ENCODE results near the gene LTBR. TPM values are rescaled to one million over a fixed set of nuclear protein-coding genes. Genes with fewer than 3 reads are reported as not detected.

The LTBR gene
- polyA plus RNA-seq, 2 of the 4 experiments (the other 2 are of a cell fraction): 57.3 to 110 TPM

- H3K4me3 ChIP-seq: no peak overlapping the region
- FAIRE-seq (no peak), DNase-seq (ENCODE audit: low read depth in 1 of 2, low spot score in 1 of 2) (no peak), ATAC-seq (no peak)
- ChIA-PET CTCF (interaction anchor here (0.5 to 8.1 kb wide), 4 partner anchors 37 to 109 kb away, joined by 4 to 76 read pairs (median 11); partner anchors contain the start of gene GAPDH), POLR2A (interaction anchor here (1.4 to 1.6 kb wide), 2 partner anchors 42 to 106 kb away, joined by 3 to 4 read pairs; partner anchors contain the start of gene VAMP1)
- no peak for TF ChIP-seq CBX2 (IDR thresholded peaks at IDR 0.05; ENCODE audit: borderline replicate concordance, low read depth)
- H3K4me2 ChIP-seq: no peak overlapping the region
- H3K27ac ChIP-seq: peak overlapping the region; percentile 3 to 99; a peak in 4 of 6 replicates
- WGBS (ENCODE audit: missing lambda C conversion rate): 75% methylated on average over 3 of the region's 3 CpGs
- peaks cover 37% of the 10 kb centered on the region for H3K4me1 ChIP-seq
- no peaks in the 10 kb centered on the region for H3K9me3 ChIP-seq
Measured at GRCh38 chr12:6428326-6428725, 44.4 kb downstream of the LTBR start.

GRCh38 chr12:6430124-6430989 is 46.4 kb downstream of the LTBR start:
- ATAC-seq: peak; percentile 93 to 95
- peak; percentile 93 to 100 for DNase-seq (ENCODE audit: low read depth in 1 of 2, low spot score in 1 of 2)
- Histone ChIP-seq H3K27ac (peak overlapping the region; percentile 98 to 99), H3K4me3 (no peak overlapping the region), H3K9me3 (no peaks in the 10 kb centered on the region), H3K4me1 (peaks cover 33% of the 10 kb centered on the region), H3K4me2 (peak overlapping the region; percentile 89)
- WGBS (ENCODE audit: missing lambda C conversion rate): 2% methylated on average over 19 of the region's 19 CpGs
- POLR2A ChIA-PET: no interaction called here
- CTCF ChIA-PET: no interaction called here
- FAIRE-seq: peak; percentile 99
- 0 out of 2 replicates have a peak, but pooled peaks have one; percentile 70 for TF ChIP-seq MYC (IDR thresholded peaks at IDR 0.05; ENCODE audit: borderline replicate concordance, low read length)
- no peak for TF ChIP-seq USF2 (IDR thresholded peaks at IDR 0.05)
- peak; percentile 84 to 94 for TF ChIP-seq CEBPB (IDR thresholded peaks at IDR 0.05)
- no peak for TF ChIP-seq SREBF2 (IDR thresholded peaks at IDR 0.05)
- TF ChIP-seq RNF2 (IDR thresholded peaks at IDR 0.05; ENCODE audit: borderline replicate concordance, low read depth): no peak
- TF ChIP-seq EP300 (IDR thresholded peaks at IDR 0.05): peak in 1 of 2 experiments; percentile 65; a peak in 1 of 5 replicates
- TF ChIP-seq CHD4 (IDR thresholded peaks at IDR 0.05; ENCODE audit: borderline replicate concordance): no peak
- TF ChIP-seq MAFK (IDR thresholded peaks at IDR 0.05; ENCODE audit: partially characterized antibody): peak; percentile 100
- TF ChIP-seq NR3C1 (IDR thresholded peaks at IDR 0.05): no peak
- TF ChIP-seq TP53 (CRISPR knock-in tag; IDR thresholded peaks at IDR 0.05): peak; percentile 97
- no peak for TF ChIP-seq PHF8 (IDR thresholded peaks at IDR 0.05; ENCODE audit: borderline replicate concordance, low read depth)
- no peak for TF ChIP-seq EHMT2 (IDR thresholded peaks at IDR 0.05; ENCODE audit: low read depth)
- TF ChIP-seq KDM5A (IDR thresholded peaks at IDR 0.05): no peak
- TF ChIP-seq TFCP2L1 (CRISPR knock-in tag; IDR thresholded peaks at IDR 0.05): no peak
- no peak for TF ChIP-seq CTCF (IDR thresholded peaks at IDR 0.05)
- peak; percentile 15 for TF ChIP-seq POLR2A (IDR thresholded peaks at IDR 0.05; ENCODE audit: low read length)
- no peak for TF ChIP-seq FOSL2 (IDR thresholded peaks at IDR 0.05)
- peak; percentile 90 for TF ChIP-seq FOSL2 (CRISPR knock-in tag; IDR thresholded peaks at IDR 0.05)
- no peak for TF ChIP-seq HDAC2 (IDR thresholded peaks at IDR 0.05)
- no peak for TF ChIP-seq POLR2AphosphoS2 (conservative IDR thresholded peaks at IDR 0.05; ENCODE audit: low read length)
- peak; percentile 60; the same call in 1 of the 2 replicates for TF ChIP-seq E2F6 (IDR thresholded peaks at IDR 0.05; ENCODE audit: borderline replicate concordance, low read depth)
- TF ChIP-seq ZNF302 (CRISPR knock-in tag; IDR thresholded peaks at IDR 0.05): peak; percentile 95
- TF ChIP-seq HMGXB4 (CRISPR knock-in tag; IDR thresholded peaks at IDR 0.05; ENCODE audit: borderline replicate concordance): peak; percentile 63; the same call in 1 of the 2 replicates
- TF ChIP-seq RAD21 (conservative IDR thresholded peaks at IDR 0.05 in 1 of 2, IDR thresholded peaks at IDR 0.05 in 1 of 2): no peak
- peak; percentile 76; the same call in 1 of the 2 replicates for TF ChIP-seq FOSB (CRISPR knock-in tag; IDR thresholded peaks at IDR 0.05)
- peak; percentile 59; the same call in 1 of the 2 replicates for TF ChIP-seq HEYL (CRISPR knock-in tag; IDR thresholded peaks at IDR 0.05)
- TF ChIP-seq HOXB13 (CRISPR knock-in tag; IDR thresholded peaks at IDR 0.05; ENCODE audit: low read depth): peak; percentile 88
- peak; percentile 70; the same call in 1 of the 2 replicates for TF ChIP-seq HOXB5 (CRISPR knock-in tag; IDR thresholded peaks at IDR 0.05)
- no peak; the same call in 1 of the 2 replicates for TF ChIP-seq JUNB (IDR thresholded peaks at IDR 0.05)
- no peak for TF ChIP-seq RARB (CRISPR knock-in tag; IDR thresholded peaks at IDR 0.05)
- TF ChIP-seq ZSCAN20 (CRISPR knock-in tag; IDR thresholded peaks at IDR 0.05): peak; percentile 83; the same call in 1 of the 2 replicates
- TF ChIP-seq NFE2L2 (conservative IDR thresholded peaks at IDR 0.05; ENCODE audit: low read length): peak; percentile 98

All from A549 (cell line).